ENCODE results near the gene CHCHD10. TPM values are rescaled to one million over a fixed set of nuclear protein-coding genes. Genes with fewer than 3 reads are reported as not detected.
A peak's percentile ranks its signal among the peaks of the same experiment; 100 is the strongest.

Gene CHCHD10
- total RNA-seq, 1 experiment from 2014 or later: 198 TPM

GRCh38 chr22:23767673-23768548 lies at the start of gene CHCHD10 (continued):
- TF ChIP-seq MAX (CRISPR knock-in tag; IDR thresholded peaks at IDR 0.05) (peak; percentile 71), NFYB (CRISPR knock-in tag; conservative IDR thresholded peaks at IDR 0.05; ENCODE audit: low read depth) (no peak), HMGXB4 (CRISPR knock-in tag; IDR thresholded peaks at IDR 0.05) (peak; percentile 74; the same call in 1 of the 2 replicates), ELF4 (CRISPR knock-in tag; IDR thresholded peaks at IDR 0.05; ENCODE audit: low read depth) (no peak), USF2 (CRISPR knock-in tag; IDR thresholded peaks at IDR 0.05) (peak; percentile 37; the same call in 1 of the 2 replicates), ZBTB21 (CRISPR knock-in tag; IDR thresholded peaks at IDR 0.05; ENCODE audit: borderline replicate concordance) (peak; percentile 58; the same call in 1 of the 2 replicates), ZNF219 (CRISPR knock-in tag; IDR thresholded peaks at IDR 0.05; ENCODE audit: borderline replicate concordance) (0 out of 2 replicates have a peak, but pooled peaks have one; percentile 10), USF1 (CRISPR knock-in tag; IDR thresholded peaks at IDR 0.05) (0 out of 2 replicates have a peak, but pooled peaks have one; percentile 12), KAT7 (CRISPR knock-in tag; IDR thresholded peaks at IDR 0.05; ENCODE audit: borderline replicate concordance) (peak; percentile 64; the same call in 1 of the 2 replicates), ATF3 (CRISPR knock-in tag; conservative IDR thresholded peaks at IDR 0.05) (no peak), SP1 (CRISPR knock-in tag; conservative IDR thresholded peaks at IDR 0.05) (peak; percentile 67), ZNF281 (CRISPR knock-in tag; IDR thresholded peaks at IDR 0.05) (no peak), TP53 (CRISPR knock-in tag; IDR thresholded peaks at IDR 0.05) (no peak; the same call in 1 of the 2 replicates), CREM (CRISPR knock-in tag; IDR thresholded peaks at IDR 0.05) (0 out of 2 replicates have a peak, but pooled peaks have one; percentile 16), ESRRA (CRISPR knock-in tag; IDR thresholded peaks at IDR 0.05; ENCODE audit: borderline replicate concordance) (peak; percentile 96), ZNF317 (CRISPR knock-in tag; IDR thresholded peaks at IDR 0.05; ENCODE audit: borderline replicate concordance, low read depth) (no peak), RORB (CRISPR knock-in tag; IDR thresholded peaks at IDR 0.05) (no peak), TEAD4 (CRISPR knock-in tag; IDR thresholded peaks at IDR 0.05) (no peak)

- no peaks in the 10 kb centered on the region for H3K9me3 Mint-ChIP-seq
- no peak overlapping the region for H3K4me3 Mint-ChIP-seq
- CTCF ChIA-PET: no interaction called here
- H3K36me3 Mint-ChIP-seq: peaks cover 79% of the 10 kb centered on the region
- DNase-seq (ENCODE audit: low spot score) (no peak), ATAC-seq (no peak)
- POLR2A ChIA-PET: no interaction called here
- no peaks in the 10 kb centered on the region for H3K27me3 Mint-ChIP-seq (ENCODE audit: low read depth)
- 0 out of 2 replicates have a peak, but pooled peaks cover 4% of the 10 kb centered on the region for H3K4me1 Mint-ChIP-seq
- H3K27ac Mint-ChIP-seq: no peak overlapping the region
- TF ChIP-seq ZNF219 (CRISPR knock-in tag; IDR thresholded peaks at IDR 0.05; ENCODE audit: borderline replicate concordance): no peak
- TF ChIP-seq NR3C1 (CRISPR knock-in tag; conservative IDR thresholded peaks at IDR 0.05; ENCODE audit: low read depth): no peak
- no peak for TF ChIP-seq ZBTB43 (CRISPR knock-in tag; IDR thresholded peaks at IDR 0.05)
- TF ChIP-seq SMAD4 (CRISPR knock-in tag; IDR thresholded peaks at IDR 0.05): no peak
- TF ChIP-seq KAT7 (CRISPR knock-in tag; IDR thresholded peaks at IDR 0.05; ENCODE audit: borderline replicate concordance): no peak
- no peak for TF ChIP-seq ARID4B (CRISPR knock-in tag; IDR thresholded peaks at IDR 0.05; ENCODE audit: borderline replicate concordance)
These were observed 49.4 kb upstream of the CHCHD10 start for GRCh38 chr22:23817146-23817545.
